NCI-H146 treated with DMSO at 0.1 percent for 48 hours (cell line): ENCODE measurements around the gene GPR89B.
"Not testable (repeated sequence)": the region's sequence is repeated elsewhere in the genome, so short reads cannot be mapped to it uniquely, and the experiment has no call there.

Experiments
- DNase-seq: peaks from one replicate; lab custom pipeline; 2025; ENCODE audit not compliant: unreplicated experiment; lab: John Stamatoyannopoulos, UW

GPR89B gene

DNA sequence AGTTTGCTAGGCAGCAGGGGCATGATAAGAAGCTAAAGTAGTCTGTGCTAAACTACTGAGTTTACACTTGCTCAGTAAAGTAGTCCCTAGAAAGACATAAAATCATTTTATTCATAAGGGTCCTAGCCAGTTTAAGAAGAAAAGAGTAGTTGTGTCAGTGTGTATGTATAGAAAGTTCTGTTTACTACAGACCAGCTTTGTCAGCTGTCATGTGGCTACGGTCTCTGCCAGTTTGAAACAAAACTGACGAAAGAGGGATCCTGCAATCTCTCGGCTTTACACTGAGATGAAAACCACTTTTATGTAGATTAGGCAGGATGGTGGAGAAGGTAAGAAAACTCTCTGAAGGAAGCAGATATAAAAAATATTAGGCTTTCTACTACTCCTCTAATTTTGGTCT is 7.1 kb downstream of the GPR89B start:
- not testable (repeated sequence) for DNase-seq

DNA sequence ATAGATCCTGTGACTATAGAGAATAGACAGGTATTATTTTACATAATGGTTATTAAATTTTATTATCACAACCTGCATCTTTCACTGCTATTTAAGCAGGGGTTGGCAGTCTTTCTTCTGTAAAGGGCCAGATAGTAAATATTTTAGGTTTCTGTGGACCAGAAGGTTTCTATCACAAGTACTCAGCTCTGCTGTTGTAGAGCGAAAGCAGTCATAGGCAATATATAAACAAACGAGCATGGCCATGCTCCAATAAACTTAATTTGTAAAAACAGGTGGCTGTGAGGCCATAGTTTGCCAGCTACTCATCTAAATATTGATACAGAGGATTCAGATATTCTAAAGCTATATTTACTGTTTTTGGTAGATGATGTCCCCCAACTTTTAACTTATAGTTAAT is 12.2 kb downstream of the GPR89B start:
- not testable (repeated sequence) for DNase-seq

DNA sequence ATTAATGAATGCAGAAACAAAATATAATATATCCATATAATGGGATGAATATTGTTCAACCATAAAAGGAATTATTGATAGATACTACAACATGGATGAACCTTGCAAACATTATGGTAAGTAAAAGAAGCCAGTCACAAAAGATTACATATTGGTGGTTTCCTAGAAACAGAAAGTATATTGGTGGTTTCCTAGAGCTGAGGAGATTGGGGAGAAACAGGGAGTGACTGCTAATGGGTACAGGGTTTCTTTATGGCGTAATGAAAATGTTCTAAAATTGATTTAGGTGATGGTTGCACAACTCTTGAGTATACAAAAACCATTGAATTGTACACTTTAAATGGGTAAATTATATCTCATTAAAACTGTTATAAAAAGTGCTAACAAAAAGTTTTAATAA is 14.3 kb downstream of the GPR89B start:
- not testable (repeated sequence) for DNase-seq

DNA sequence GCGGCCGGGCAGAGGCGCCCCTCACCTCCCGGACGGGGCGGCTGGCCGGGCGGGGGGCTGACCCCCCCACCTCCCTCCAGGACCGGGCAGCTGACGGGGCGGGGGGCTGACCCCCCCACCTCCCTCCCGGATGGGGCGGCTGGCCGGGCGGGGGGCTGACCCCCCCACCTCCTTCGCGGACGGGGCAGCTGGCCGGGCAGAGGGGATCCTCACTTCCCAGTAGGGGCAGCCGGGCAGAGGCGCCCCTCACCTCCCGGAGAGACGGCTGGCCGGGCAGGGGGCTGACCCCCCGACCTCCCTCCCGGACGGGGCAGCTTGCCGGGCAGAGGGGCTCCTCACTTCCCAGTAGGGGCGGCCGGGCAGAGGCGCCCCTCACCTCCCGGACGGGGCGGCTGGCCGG is 21.3 kb downstream of the GPR89B start:
- DNase-seq, result not testable (repeated sequence)

GRCh38 chr1:147958906-147959305 is 30.7 kb downstream of the GPR89B start:
- not testable (repeated sequence) for DNase-seq

DNA sequence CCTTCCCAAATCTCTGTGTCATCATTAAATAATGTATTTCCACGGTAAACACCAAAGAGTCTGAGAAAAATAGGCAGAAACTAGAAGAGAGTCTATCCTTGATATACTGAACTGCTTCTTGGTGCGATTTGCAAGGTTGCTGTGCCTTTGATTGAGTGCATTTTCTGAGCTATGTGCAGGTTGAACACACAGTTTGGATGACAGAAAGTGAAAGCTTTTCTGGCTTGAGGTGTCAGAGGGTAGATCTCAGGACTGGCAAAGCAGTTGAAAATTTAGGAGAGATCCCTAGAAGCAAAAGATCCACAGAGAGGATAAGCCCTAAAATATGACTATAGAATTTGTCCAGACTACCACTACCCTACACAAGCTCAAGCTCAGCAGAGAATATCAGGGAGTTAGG is 31.5 kb downstream of the GPR89B start:
- not testable (repeated sequence) for DNase-seq

DNA sequence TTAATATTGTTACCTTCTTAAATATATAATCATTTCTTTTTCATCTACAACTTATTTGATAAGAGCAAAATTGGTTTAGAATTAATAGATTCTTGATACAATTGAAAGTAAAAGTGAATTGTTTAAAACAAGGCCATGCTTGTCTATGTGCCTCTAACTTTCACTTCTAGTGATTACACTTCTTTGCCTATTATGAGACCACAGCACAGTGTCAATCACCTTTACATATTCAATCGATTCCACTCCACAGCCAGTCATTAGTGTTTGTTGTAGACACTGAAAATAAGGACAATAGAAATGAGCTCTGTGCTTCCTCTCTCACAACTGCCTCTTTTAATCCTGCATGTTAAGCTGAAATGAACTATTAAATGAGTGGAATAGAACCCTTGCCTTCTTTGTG is 36.4 kb downstream of the GPR89B start:
- DNase-seq, result not testable (repeated sequence)

- DNase-seq, result not testable (repeated sequence)
These were observed 38.4 kb downstream of the GPR89B start for GRCh38 chr1:147966657-147967056.

- not testable (repeated sequence) for DNase-seq
These were observed 50.9 kb downstream of the GPR89B start for GRCh38 chr1:147978896-147979651.

DNA sequence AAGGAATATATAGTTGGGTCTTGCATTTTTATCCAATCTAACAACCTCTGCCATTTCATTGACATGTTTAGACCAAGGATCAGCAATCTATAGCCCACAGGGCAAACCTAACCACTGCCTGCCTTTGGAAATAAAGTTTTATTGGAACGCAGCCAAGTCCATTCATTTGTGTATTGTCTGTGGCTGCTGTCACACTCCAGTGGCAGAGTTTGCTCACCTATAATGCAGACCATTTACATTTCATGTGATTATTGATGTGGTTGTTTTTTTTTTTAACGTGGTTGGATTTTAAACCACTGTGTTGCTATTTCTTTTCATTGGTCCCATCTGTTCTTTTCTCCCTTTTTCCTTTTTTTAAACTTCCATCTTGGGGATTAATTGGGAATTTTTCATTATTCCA is 57.2 kb downstream of the GPR89B start:
- not testable (repeated sequence) for DNase-seq

- not testable (repeated sequence) for DNase-seq
These were observed 59.7 kb downstream of the GPR89B start for GRCh38 chr1:147987893-147988292.

- DNase-seq, result not testable (repeated sequence)
These were observed 64.7 kb downstream of the GPR89B start for GRCh38 chr1:147992916-147993315.

DNA sequence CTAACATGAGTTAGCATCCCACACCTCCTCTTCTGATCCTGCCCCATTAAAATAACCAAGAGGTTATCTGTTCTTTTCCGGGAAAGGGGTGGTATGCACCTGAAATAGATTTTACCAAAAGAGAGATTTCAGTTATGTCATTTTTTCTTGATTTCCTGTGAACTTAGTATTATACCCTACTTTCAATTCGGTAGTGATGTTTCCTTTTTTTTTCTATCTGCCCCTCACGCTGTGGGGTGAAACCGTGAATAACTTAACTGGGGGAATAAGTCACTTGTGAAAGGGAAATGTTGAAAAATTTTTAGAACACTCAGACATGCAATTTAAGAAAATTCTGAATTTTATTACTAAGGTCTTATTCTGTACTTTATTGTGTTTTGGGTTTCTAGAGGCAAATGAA is 65.2 kb downstream of the GPR89B start:
- DNase-seq, result not testable (repeated sequence)

DNA sequence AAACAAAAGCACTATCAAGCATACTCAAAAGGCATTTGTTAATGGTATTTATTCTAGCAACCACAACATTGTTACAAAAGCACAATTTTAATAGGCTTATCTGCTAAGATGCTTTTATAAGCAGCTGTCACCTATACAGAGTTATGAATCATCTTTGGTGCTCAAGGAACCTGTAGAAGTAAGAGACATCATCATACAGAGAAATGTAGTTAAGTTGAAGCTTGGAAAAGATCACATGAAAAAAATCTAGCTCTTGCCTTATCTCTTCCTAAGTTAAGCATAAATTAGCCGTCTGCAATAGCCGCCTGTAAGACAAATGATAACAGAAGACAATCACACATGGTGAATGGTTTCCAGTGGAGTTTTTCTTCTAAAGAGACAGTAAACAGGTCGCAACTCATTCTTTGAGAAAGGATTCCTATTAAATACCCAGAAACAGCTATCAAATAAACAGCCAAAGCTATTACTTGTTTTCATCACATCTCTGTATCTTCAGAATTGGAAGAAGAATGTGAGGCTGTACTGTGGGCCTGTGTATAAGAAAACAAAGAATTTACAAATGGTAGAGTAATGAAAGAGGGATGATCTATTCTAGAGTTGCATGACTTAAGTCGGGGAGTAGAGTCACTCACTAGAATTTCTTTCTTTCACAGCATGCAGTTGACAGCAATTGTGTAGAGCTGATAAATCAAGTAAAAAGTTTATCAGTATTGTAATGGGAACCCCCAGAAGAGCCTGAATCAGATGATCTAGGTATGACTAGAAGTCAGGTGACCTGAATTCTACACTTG is 65.8 kb downstream of the GPR89B start:
- not testable (repeated sequence) for DNase-seq

DNA sequence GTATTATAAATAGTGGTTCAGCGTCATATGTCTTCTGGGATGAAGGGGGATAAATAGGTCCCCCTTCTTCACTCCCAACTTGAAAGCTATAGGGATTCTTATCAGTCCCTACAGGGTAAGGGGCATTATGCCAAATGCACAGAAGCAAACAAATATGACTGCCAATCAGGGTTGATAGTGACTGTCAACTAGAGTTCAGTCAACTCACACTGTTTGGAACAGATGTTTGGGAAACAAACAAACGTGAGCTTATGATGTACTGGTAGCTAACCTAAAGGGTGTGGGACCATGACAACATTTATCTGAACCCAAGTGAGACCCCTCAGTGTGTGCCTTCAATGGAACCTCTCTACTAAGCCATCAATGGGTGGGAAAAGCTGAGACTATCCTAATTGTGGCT is 67.9 kb downstream of the GPR89B start:
- DNase-seq, result not testable (repeated sequence)

GRCh38 chr1:148007724-148008123 is 79.5 kb downstream of the GPR89B start:
- not testable (repeated sequence) for DNase-seq

DNA sequence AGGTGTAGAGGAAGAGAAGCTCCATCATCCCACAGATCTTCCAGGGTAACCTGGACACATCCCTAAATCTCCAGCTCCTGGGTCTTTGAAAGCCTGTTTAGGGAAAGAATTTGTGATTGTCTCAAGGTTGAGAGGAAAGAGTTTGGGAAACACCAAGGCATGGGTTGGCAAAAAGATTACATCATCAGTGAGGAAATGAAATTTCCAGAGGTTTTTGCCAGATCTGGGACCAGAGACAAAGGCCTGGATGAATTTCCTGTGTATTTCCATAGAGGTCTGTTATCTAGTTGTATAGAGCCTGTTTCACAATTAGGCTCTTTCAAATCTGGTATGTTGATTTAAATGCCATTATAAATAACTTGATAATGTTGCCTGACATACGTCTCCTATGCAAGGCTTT is 82.3 kb downstream of the GPR89B start:
- no peak for DNase-seq

GRCh38 chr1:148013177-148014144 is 85.2 kb downstream of the GPR89B start:
- not testable (repeated sequence) for DNase-seq

DNA sequence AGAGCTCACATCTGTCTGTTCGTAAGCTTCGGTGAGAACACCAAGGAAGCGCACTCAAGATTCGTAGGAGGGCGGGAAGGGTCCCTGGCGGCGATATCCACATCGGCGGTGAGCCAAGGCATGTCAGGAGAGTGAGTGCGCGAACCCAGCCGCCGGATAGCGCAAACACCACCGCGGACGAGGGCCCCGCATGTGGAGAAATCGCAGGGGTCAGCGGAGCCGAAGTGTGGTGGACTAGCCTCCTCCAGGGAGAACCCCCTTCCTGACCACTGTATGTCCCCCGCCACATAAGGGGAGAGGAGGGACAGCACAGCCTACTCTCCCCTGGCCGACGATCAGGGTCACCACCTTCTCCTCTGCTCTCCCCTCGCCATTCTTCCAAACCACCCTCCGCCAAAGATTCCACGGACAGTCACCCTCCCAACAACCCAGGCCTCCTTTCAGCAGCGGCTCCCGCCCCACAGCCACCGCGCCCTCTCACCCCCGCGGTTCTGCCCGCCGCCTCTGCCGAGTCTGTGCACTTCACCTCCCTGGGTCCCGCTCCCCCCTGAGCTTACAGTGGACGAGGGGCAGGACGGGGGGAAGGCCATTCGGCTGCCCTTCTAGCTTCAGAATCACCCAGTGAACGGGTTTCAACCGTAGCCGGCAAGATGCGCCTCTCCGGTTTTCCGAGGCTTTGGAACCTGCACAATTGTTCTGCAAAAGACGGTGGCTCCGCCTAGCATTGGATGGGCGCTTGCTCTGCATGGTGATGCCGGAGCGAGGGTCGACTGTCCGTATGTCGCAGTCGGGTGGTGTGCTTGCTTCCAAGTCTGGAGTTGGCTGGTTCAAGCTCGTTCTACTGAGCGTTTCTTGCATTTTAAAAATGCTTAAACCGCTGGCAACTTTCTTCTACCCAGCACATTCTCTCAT is 86.3 kb downstream of the GPR89B start:
- DNase-seq, result not testable (repeated sequence)

DNA sequence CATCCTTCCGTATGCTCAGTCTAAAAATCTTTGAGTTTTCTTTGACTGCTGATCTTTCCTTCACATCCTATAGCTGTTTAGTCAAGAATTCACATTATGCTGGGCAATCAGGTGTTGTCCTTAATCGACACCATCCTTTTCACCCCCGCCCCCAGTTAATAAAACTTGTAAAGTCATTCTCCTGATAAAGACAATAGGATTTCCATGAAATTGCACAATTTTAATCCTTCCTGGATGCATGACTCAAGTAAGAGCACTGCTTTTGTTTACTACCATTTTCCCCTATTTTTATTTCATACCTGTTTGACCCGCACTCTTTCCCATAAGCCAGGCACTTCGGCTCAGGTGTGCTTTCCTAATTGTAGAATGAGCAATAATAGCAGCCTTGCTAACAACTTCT is 96.7 kb downstream of the GPR89B start:
- not testable (repeated sequence) for DNase-seq
